ENCODE data around the gene CHAT.

The CHAT gene

DNA sequence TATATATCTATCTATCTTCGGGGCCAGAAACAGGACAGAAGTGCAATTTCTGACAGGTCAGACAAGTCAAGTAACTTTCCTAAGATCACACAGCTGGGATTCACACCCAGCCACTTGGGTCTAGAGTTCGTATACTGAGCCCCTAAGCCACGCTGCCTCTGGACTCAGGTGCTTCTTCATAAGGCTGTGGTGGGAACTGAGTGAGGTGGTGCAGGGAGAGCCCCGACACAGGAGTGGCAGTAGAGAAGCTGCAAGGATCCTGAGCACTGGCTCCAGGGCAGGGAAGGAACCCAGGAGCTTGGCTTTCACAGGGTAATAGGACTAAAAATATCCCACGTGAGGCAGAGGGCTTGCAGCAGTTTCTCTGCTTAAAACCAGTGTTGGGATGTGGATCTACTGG, 99.4 kb downstream of the CHAT start:
- Histone ChIP-seq H3K27me3 (ENCODE audit: control insufficient read depth in 1 of 2, insufficient read depth in 2 of 2, low read length in 2 of 2) (no peaks in the 10 kb centered on the region), H3K4me3 (ENCODE audit: low read length in 2 of 2) (no peak overlapping the region), H3K36me3 (ENCODE audit: control insufficient read depth in 2 of 2, insufficient read depth in 2 of 2, low read length in 2 of 2) (no peaks in the 10 kb centered on the region), H3K9me3 (ENCODE audit: control insufficient read depth in 2 of 2, low read length in 2 of 2) (peaks cover 3 to 4% of the 10 kb centered on the region in 2 donors), H3K9ac (ENCODE audit: low read length in 2 of 2) (no peak overlapping the region), H3K27ac (ENCODE audit: low read length) (no peak overlapping the region), H3K4me1 (ENCODE audit: control insufficient read depth, insufficient read depth, low read length) (no peaks in the 10 kb centered on the region)

Measured in stomach smooth muscle (tissue), 2 donors.